ENCODE results near the gene C2CD2L.

Gene C2CD2L

DNA sequence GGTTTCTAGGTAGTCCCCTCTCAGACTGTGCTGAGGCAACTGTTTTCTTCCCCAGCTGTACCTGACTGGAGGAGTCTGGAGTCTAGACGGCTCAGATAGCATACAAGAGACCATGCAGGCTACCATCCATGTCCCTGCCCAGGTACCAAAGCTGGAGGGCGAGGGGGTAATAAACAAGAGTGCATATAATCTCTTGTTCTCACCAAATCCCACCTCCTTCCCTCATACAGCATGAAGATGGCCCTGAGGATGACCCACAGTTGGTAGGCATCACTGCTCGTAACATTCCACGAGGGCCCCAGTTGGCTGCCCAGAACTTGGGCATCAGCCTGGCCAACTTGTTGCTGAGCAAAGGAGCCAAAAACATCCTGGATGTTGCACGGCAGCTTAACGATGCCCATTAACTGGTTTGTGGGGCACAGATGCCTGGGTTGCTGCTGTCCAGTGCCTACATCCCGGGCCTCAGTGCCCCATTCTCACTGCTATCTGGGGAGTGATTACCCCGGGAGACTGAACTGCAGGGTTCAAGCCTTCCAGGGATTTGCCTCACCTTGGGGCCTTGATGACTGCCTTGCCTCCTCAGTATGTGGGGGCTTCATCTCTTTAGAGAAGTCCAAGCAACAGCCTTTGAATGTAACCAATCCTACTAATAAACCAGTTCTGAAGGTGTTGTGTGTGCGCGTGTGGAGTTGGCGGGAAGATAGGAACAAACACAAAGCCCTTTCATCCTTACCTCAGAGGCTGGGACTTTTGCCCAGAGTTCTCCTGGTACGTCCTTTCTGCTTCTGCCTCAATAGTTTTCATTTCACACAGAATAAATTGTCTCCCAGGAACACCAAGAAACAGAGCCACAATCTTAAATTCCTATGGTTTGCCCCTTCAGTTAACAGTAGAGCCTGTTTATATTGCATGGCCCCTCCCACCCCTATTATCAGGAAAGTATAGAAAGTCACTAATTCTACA is 14.0 kb upstream of the C2CD2L start:
- in situ Hi-C loops (cut with HindIII; ENCODE audit: low sequenced_read_pairs): no loop called here

- in situ Hi-C loops (cut with HindIII; ENCODE audit: low sequenced_read_pairs): no loop called here
Measured at GRCh38 chr11:119093942-119094815, 13.0 kb upstream of the C2CD2L start.

- in situ Hi-C loops (cut with HindIII; ENCODE audit: low sequenced_read_pairs): no loop called here
Measured at GRCh38 chr11:119094816-119095065, 12.4 kb upstream of the C2CD2L start.

DNA sequence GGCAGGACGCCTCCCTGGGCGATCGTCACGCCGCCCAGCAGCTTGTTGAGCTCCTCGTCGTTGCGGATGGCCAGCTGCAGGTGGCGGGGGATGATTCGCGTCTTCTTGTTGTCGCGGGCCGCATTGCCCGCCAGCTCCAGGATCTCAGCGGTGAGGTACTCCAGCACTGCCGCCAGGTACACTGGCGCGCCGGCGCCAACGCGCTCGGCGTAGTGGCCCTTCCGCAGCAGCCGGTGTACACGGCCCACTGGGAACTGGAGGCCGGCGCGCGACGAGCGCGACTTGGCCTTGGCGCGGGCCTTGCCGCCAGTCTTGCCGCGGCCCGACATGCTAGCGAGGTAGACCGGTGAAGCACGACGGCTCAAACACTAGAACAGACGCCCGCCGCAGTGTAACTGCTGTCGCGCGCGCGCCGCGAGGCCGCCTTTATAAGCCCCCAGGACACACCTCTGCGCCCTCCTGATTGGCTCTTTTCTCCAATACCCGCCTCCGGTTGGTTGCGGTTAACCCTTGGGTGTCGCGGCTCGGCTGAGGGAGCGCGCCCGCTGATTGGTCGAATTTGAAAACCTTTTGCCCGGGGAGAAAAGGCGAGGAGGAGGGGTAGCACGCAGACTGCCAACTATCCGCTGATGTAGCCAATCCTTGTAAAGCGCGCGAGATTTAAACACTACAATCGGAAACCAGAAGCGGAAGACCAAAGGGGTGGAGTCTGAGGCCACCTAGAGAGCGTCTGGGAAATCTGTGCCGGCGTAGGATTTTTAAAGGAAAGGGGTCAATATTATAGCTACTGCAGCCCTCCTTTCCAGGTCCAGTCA is 11.9 kb upstream of the C2CD2L start:
- in situ Hi-C loops (cut with HindIII; ENCODE audit: low sequenced_read_pairs): no loop called here

DNA sequence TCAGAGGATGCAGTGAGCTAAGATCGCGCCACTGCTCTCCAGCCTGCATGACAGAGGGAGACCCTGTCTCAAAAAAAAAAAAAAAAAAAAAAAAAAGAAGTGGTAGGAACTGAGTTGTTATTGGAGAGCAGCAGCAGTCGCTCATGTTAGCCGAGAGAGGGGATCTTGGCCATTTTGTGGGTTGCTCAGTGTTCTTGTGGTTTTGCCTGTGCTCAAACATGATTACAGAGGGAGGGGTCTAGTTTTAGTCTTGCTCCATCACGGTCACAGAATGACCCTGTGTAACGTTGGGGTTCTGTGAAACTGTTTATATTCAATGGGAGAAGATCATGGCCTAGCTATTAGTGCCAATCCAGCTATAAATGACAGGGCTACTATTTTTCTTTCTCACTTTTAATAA is 7.4 kb upstream of the C2CD2L start:
- in situ Hi-C loops (cut with HindIII; ENCODE audit: low sequenced_read_pairs): loop anchor here (5.0 kb wide), 1 partner anchor 82 kb away; the partner anchor contains the start of genes RPS25 and TRAPPC4

DNA sequence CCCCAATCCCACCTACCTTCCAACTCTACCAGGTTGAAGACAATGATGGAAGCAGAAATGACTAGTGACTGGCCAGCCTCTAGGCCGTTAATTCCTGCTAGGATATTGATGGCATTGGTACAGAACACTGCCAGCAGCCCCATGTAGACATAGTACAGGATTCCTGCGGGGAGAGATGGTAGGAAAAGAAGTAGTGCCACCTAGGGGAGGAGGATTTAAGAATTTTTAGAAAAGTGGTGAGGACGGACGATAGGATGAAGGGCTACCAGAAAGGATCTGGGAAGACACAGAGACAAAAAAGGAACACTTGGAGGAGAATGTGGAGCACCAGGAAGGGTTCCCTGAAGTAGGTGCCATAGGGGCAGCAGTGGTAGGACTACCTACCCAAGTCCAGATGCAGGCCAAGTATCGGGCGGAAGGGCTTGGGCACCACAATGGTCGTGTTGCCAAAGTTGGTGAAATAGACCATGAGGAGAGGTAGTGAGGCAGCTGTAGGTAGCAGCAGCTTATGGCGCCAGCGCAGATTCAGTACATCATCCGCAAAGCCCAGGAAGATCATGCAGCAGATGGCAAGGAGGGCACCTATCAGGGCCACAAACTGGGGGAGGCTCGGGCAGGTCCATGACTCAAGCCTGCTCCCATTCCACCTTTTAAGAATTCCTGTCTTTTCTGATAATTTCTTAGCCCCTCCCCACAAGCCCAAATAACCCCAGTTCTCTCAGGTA is 6.7 kb upstream of the C2CD2L start:
- in situ Hi-C loops (cut with HindIII; ENCODE audit: low sequenced_read_pairs): loop anchor here (5.0 kb wide), 1 partner anchor 83 kb away; the partner anchor contains the start of genes RPS25 and TRAPPC4

DNA sequence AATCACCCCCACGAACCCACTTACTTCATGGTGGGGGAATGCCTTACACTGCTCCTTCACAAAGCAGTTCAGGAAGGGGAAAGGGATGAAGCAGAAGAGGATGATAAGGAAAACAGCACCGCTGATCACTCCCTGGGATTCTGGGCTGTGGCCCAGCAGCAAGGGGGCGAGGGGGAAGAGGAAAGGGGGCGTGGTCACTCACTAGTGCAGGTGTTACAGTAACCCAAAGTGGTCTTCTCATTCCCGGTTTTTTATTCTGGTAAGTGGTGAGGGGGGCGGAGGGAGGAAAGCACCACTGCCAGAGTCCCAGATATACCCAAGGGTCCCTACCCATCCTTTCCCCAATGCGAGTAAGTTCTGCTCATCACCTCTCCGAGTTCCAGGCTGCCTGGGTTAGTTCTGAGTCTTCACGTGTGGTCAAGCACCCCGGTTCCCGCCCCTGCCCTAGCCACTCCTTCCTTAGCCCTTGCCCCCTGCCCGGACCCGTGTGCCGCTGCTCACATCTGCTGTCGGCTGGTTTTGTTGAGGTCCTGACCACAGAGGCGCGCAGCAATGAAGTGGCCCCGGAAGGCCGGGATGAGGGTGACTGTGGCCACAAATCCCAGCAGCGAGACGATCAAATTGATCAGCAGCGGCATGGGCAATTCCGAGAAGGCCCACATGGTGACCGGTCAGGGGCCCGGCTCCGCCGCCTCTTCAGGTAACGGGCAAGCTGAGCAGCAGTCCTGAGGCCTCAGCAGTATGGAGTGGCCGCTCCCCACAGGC is 6.0 kb upstream of the C2CD2L start:
- in situ Hi-C loops (cut with HindIII; ENCODE audit: low sequenced_read_pairs): loop anchor here (5.0 kb wide), 1 partner anchor 84 kb away; the partner anchor contains the start of genes RPS25 and TRAPPC4

GRCh38 chr11:119101759-119102423 is 5.3 kb upstream of the C2CD2L start, which contains the start of gene DPAGT1:
TSS of gene DPAGT1 (minus strand) at chr11:119101853. CDS start at chr11:119101655, 198 bp downstream.
- in situ Hi-C loops (cut with HindIII; ENCODE audit: low sequenced_read_pairs): loop anchor here (5.0 kb wide), 1 partner anchor 85 kb away; the partner anchor contains the start of genes RPS25 and TRAPPC4

DNA sequence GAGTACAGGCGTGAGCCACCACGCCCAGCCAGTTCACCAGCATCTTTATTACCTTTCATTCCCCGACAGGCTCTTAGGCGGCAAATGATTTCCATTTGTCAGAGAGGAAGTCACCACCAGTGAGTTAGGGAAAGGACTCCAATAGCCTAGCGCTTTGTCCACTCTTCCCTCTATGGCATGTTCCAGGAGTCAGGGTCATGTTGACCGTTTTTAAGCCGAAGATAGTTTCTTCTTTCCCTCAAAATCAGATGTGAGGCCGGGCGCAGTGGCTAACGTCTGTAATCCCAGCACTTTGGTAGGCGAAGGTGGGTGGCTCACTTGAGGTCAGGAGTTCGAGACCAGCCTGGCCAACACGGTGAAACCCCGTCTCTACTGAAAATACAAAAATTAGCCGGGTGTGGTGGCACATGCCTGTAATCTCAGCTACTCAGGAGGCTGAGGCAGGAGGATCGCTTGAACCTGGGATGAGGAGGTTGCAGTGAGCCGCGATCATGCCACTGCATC is 3.9 kb upstream of the C2CD2L start:
- in situ Hi-C loops (cut with HindIII; ENCODE audit: low sequenced_read_pairs): loop anchor here (5.0 kb wide), 1 partner anchor 86 kb away; the partner anchor contains the start of genes RPS25 and TRAPPC4

DNA sequence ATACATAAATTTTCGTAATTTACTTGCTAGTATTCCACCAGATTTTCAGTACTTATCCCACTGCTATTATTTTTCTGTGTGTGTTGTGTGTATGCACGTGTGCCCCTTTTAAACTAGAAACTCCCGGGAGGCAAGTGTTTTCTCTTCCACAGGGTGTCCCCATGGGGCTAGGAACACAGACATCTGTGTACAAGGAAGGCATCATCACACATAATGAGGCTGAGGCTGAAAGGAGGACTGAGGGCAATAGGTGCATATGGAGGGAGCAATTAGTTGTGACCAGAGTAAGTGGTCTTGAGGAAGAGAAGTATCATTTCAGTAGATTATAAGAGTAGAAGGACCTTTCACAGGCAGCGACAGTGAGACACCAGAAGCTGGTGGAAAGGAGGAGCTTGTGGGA is 3.4 kb upstream of the C2CD2L start:
- in situ Hi-C loops (cut with HindIII; ENCODE audit: low sequenced_read_pairs): loop anchor here (5.0 kb wide), 1 partner anchor 86 kb away; the partner anchor contains the start of genes RPS25 and TRAPPC4

- in situ Hi-C loops (cut with HindIII; ENCODE audit: low sequenced_read_pairs): no loop called here
Measured at GRCh38 chr11:119107538-119108145, 498 bp downstream of the C2CD2L start.

- in situ Hi-C loops (cut with HindIII; ENCODE audit: low sequenced_read_pairs): no loop called here
Measured at GRCh38 chr11:119108146-119108856, 1.2 kb downstream of the C2CD2L start.

GRCh38 chr11:119108857-119109221 is 1.7 kb downstream of the C2CD2L start:
- in situ Hi-C loops (cut with HindIII; ENCODE audit: low sequenced_read_pairs): no loop called here

DNA sequence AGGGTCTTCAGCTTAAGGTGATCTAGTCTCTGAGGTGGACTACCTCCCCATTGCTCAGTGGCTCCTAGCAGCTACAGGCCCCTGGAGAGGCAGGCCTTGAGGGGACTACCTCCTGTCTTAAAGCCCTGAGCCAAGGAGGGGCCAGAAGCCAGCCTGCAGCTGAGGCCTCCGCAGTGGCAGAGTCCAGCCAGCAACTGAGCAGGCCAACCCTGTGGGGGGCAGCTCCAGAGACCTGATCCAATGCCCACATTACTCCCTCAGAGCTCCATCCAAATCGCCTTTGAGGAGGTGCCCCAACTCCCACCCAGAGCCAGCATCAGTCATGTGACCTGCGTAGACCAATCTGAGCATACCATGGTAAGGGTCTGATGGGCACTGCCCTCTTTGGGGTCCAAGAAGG is 2.7 kb downstream of the C2CD2L start:
- in situ Hi-C loops (cut with HindIII; ENCODE audit: low sequenced_read_pairs): no loop called here

DNA sequence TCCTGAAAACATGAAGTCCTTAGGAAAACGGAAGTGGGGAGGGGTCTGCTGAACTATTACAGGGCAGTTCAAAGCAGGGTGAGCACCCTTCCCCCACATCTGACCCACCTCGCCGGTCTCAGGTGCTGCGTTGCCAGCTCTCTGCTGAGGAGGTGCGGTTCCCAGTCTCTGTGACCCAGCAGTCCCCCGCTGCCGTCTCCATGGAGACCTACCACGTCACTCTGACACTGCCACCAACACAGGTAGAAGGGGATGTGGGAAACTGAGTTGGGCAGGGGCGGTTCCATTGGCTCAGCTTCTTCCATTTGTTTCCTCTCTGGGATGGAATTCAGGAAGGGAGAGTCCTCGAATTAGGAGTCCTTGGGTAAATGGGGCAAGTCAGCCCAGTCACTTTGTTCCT is 3.3 kb downstream of the C2CD2L start:
- in situ Hi-C loops (cut with HindIII; ENCODE audit: low sequenced_read_pairs): no loop called here

GRCh38 chr11:119111361-119111925 is 4.3 kb downstream of the C2CD2L start:
- in situ Hi-C loops (cut with HindIII; ENCODE audit: low sequenced_read_pairs): no loop called here

Data from endothelial cell of hepatic sinusoid (primary cell).